Measurements from ENCODE around the gene AQP2.
"Not testable (repeated sequence)": the region's sequence is repeated elsewhere in the genome, so short reads cannot be mapped to it uniquely, and the experiment has no call there.

- TF ChIP-seq EZH2 (IDR thresholded peaks at IDR 0.05; ENCODE audit: borderline replicate concordance, insufficient read depth, low read depth, low read length, poor library complexity, severe bottlenecking); CTCF (IDR thresholded peaks at IDR 0.05): not testable (repeated sequence)
These were observed 35.9 kb downstream of the AQP2 start for GRCh38 chr12:49986476-49986875.
